Activated CD8-positive, alpha-beta memory T cell treated with anti-CD3 and anti-CD28 coated beads for 36 hours (primary cell): ENCODE data around the gene PSMF1. TPM values are rescaled to one million over a fixed set of nuclear protein-coding genes. Genes with fewer than 3 reads are reported as not detected.

ENCODE experiments used
- CTCF ChIA-PET: fragments of 350-600 bp; sonication (Branson Sonifier 250); formaldehyde crosslinking; loops from one replicate; lab custom pipeline; 2021; ENCODE audit warnings: antibody characterized with exemption; lab: Charles Lee
- POLR2A ChIA-PET: fragments of 350-600 bp; sonication (Branson Sonifier 250); formaldehyde crosslinking; loops from one replicate; lab custom pipeline; 2021; ENCODE audit warnings: antibody characterized with exemption; lab: Charles Lee
- total RNA-seq, 2 experiments: library from RNA; stranded (reverse); gene quantifications; one replicate each; pipeline ENCODE4 v1.2.3, GENCODE V29; 2021

The PSMF1 gene
- total RNA-seq, 2 experiments from 2014 or later, result 174 to 178 TPM

GRCh38 chr20:1154691-1155090 is 36.3 kb downstream of the PSMF1 start:
- POLR2A ChIA-PET, result no interaction called here
- CTCF ChIA-PET, result no interaction called here

GRCh38 chr20:1155342-1155741 is 36.9 kb downstream of the PSMF1 start:
- POLR2A ChIA-PET, result no interaction called here
- CTCF ChIA-PET, result no interaction called here

- ChIA-PET CTCF (no interaction called here), POLR2A (no interaction called here)
These were observed 42.1 kb downstream of the PSMF1 start for GRCh38 chr20:1160496-1160895.

DNA sequence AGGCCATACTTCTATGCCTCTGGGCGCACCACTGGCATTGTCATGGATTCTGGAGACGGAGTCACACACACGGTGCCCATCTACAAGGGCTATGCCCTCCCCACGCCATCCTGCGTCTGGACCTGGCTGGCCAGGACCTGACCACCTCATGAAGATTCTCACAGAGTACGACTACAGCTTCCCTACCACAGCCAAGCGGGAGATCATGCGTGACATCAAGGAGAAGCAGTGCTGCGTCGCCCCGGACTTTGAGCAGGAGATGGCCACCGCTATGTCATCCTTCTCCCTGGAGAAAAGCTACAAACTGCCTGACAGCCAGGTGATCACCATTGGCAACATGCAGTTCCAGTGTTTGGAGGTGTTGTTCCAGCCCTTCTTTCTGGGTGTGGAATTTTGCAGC is 42.6 kb downstream of the PSMF1 start:
- ChIA-PET POLR2A (no interaction called here), CTCF (interaction anchor here (0.9 kb wide), 1 partner anchor 342 kb away, joined by 4 read pairs; no protein-coding TSS in a partner anchor)

DNA sequence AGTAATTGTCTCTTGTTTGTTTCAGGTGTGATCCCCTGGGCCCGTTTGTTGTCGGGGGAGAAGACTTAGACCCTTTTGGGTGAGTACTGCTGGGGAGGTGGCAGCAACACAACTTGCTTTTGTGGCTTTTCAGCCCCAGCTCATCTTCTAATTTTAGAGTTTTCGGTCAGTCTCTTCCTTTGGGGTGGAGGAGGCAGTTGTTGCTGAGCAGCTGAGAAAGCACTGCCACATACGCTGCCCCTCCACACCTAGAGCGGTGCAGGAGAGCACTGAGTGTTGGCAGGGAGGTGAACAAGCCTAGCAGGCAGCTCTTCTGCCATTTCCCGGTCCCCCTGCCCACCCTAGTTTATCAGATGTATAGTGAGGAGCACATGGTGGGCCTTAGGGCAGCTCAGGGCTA is 44.7 kb downstream of the PSMF1 start:
- ChIA-PET CTCF (interaction anchor here (0.6 kb wide), 1 partner anchor 35 kb away, joined by 3 read pairs; no protein-coding TSS in a partner anchor), POLR2A (no interaction called here)

DNA sequence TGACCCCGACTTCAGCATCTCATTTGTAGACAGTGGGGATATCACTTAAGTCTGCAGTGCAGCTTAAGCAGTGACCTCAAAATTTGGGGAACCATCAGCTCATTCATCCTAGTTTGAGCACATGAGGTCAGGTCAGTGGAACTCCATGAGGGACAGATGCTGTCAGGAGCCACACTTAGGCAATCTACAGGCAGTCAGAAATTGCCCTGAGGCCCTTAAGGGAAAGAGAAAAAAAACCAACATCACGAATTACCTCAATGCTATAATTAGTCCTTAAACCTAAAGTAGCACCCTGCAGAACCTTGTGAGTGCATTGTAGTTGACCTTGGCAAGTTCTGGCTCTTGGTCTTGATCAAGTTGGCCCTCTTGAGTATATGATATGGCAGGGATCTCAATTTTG is 45.3 kb downstream of the PSMF1 start:
- POLR2A ChIA-PET, result no interaction called here
- CTCF ChIA-PET, result interaction anchor here (0.6 kb wide), 1 partner anchor 35 kb away, joined by 3 read pairs; no protein-coding TSS in a partner anchor

GRCh38 chr20:1164871-1165270 is 46.5 kb downstream of the PSMF1 start:
- ChIA-PET CTCF (interaction anchor here (1.4 kb wide), 1 partner anchor 12 kb away, joined by 3 read pairs; no protein-coding TSS in a partner anchor), POLR2A (no interaction called here)

DNA sequence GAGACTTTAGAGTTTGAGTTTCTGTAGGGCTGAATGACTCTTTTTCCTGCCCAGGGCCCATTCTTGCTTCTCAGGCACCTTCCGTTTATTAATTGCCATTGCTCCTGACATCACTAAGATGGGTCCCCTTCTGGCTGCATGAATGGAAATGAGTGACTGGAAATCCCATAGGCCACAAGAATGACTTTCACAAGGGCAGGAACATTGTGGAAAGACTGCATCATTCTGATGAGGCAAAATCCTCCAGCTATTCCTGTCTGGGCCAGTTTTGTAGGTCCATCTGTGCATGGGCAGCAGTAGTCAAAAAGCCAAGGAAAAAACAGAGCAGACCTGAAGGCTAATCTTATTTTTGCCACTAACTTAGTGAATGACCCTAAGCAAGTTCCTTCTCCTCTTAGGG is 47.1 kb downstream of the PSMF1 start:
- CTCF ChIA-PET, result interaction anchor here (1.4 kb wide), 1 partner anchor 11 kb away, joined by 3 read pairs; no protein-coding TSS in a partner anchor
- POLR2A ChIA-PET, result no interaction called here

- POLR2A ChIA-PET, result no interaction called here
- CTCF ChIA-PET, result no interaction called here
These were observed 47.5 kb downstream of the PSMF1 start for GRCh38 chr20:1165941-1166340.

DNA sequence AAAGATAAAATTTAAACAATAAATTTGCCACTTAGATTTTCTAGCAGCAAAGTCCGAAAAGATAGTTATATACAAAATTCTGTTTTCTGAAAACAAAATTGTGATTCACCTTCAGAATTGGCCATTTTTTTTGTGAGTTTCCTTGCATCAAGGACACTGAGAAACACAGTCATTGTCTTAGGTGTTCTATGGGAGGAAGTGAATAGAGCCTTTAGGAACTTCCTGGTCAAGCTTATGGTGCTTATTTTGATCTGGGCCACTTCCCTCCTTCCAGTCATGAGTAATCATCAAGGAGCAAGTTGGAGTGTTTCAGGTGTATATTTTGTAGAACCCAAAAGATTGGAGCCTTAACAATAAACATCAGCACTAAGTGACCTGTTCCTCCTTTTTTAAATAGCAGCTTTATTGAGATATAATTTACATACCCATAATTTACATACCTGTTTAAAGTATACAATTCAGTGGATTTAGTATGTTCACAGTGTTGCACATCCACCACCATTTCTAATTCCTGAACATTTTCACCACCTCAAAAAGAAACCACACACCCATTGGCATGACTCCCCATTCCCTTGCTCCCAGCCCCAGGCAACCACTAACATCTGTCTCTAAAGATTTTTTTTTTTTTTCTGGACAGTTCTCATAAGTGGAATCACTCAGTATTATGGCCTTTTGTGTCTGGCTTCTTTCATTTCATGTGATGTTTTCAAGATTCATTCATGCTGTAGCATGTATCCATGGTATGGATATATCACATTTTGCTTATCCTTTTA is 48.7 kb downstream of the PSMF1 start:
- POLR2A ChIA-PET, result no interaction called here
- CTCF ChIA-PET, result no interaction called here

GRCh38 chr20:1169224-1169623 is 50.8 kb downstream of the PSMF1 start:
- ChIA-PET CTCF (no interaction called here), POLR2A (no interaction called here)

DNA sequence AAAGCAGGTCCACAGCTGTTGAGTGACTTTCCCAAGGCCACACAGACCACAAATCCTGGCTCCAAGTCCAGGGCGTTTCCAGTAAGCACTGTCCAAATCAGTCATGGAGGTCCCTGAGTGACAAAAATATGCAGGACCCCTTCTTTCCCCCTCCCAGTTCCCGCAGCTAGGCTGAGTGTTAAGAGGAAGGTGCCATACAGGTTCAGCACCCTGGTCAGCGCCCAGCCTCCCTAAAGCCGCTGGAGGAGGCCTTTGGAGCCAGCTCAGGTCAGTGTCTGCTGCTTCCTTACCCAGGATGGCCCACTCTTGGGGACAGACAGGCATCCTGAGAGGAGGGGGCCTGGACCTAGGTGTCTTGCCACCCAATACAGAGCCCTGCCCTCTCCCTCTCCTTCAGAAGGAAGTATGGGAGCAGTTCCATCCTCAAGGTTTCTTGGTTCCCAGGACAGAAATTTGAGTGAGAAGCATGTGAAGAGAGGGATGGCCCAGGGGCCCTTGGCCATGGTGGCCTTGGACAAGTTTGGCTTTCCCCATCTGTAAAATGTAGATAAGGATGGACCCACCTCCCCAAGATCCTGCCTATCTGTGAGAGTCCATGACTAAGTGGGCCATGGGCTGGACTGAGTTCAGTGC is 53.2 kb downstream of the PSMF1 start:
- ChIA-PET CTCF (interaction anchor here (1.5 kb wide), 1 partner anchor 63 kb away, joined by 4 read pairs; no protein-coding TSS in a partner anchor), POLR2A (interaction anchor here (0.5 kb wide), 1 partner anchor 591 kb away, joined by 4 read pairs; no protein-coding TSS in a partner anchor)

DNA sequence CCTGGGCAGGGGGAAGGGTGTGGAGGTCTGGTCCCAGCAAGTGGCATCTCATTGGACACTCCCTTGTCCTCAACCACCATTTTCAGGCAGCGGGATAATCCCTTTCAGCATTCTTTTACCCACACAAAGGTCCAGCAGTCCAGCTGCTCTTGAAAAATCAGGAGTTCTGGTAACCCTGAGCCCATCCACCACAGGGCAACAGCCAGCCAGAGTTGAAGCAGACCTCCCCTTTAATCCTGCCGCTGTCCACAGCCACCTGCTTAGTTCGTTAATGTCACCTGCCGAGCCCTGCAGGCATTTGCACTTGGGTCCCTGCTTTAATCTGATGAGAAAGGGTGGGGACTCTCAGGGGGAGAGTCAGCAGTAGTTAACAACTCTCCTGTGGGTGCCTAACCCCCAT is 55.3 kb downstream of the PSMF1 start:
- ChIA-PET CTCF (interaction anchor here (1.4 kb wide), 1 partner anchor 12 kb away, joined by 4 read pairs; no protein-coding TSS in a partner anchor), POLR2A (interaction anchor here (0.6 kb wide), 1 partner anchor 51 kb away, joined by 9 read pairs; no protein-coding TSS in a partner anchor)

- ChIA-PET POLR2A (no interaction called here), CTCF (no interaction called here)
These were observed 56.4 kb downstream of the PSMF1 start for GRCh38 chr20:1174787-1175186.

DNA sequence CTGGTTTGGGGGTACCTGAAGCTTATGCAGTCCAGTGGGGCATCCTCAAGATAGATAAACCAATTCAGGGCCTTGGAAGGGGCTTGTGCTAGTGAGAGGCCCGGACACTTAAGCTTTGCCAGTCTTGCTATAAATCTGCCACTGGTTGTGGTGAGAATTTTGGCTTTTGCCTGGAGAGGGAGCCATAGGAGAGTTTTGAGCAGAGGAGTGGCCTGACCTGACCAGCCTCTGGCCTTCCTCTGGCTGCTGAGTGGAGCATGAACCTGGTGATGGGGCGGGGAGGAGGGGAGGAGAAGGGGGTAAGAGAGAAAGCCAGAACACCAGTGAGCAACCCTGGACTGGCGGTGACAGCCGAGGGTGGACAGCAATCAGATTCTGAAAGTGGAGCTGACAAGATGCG is 59.3 kb downstream of the PSMF1 start:
- CTCF ChIA-PET, result no interaction called here
- POLR2A ChIA-PET, result no interaction called here

- ChIA-PET CTCF (no interaction called here), POLR2A (no interaction called here)
These were observed 59.7 kb downstream of the PSMF1 start for GRCh38 chr20:1178103-1178502.

GRCh38 chr20:1178623-1179022 is 60.2 kb downstream of the PSMF1 start:
- ChIA-PET CTCF (no interaction called here), POLR2A (no interaction called here)

DNA sequence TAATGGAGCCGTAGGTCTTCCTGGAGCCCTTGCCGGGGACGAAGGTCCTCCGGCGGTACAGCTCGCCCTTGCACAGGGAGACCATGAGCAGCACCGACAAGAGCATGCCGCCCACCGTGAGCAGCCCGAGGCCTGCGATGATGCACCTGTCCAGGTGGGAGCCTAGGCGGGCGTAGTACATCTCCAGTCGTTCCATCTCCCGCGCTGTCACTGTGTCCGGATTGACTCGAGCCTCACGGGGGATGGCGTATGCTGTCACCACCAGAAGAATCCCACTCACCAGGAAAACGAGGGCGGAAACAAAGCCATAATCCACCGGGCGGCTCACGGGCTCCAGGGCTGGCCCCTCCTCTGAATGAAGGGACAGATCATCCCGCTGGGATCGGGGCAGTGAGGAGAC is 62.5 kb downstream of the PSMF1 start:
- ChIA-PET POLR2A (no interaction called here), CTCF (no interaction called here)

- ChIA-PET POLR2A (no interaction called here), CTCF (no interaction called here)
These were observed 63.7 kb downstream of the PSMF1 start for GRCh38 chr20:1182106-1182505.

DNA sequence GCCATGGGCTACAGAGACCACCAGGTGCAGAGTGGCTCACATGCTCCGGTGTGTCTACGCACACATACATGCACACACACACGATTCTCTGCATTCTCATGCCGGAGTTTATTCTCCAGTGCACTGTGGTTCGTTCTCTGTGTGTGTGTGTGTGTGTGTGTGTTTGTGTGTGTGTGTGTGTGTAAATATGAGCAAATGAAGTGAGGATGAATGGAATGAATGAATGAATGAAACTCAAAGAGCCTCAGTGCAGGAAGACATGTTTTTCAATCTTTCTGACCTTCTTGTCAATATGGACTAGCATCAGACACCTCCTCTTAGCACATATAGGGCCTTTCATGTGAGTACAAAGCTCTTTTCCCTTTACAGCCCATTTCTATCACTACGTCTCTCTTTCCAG is 64.8 kb downstream of the PSMF1 start:
- ChIA-PET CTCF (no interaction called here), POLR2A (no interaction called here)

DNA sequence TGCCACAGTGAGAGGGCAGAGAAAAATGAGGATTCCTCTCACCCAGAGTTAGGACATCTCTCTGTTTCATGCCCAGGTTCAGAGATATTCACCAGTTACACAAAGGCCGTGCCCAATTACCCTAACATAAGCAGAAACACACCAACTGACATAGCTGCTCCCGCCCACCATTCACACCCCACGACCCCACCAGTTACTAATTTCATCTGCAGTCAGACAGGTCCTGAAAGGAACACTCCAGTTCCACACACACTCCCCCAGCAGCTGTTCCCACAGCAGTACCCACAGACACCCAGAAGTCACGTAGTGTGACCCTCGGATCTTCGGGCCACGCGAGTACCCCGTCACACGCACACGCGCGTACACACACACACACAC is 65.8 kb downstream of the PSMF1 start:
- POLR2A ChIA-PET, result no interaction called here

More for the DNA sequence above, 65.8 kb downstream of the PSMF1 start:
- CTCF ChIA-PET, result no interaction called here
